HepG2 (cell line): ENCODE measurements around the gene OR4K1. TPM values are rescaled to one million over a fixed set of nuclear protein-coding genes. Genes with fewer than 3 reads are reported as not detected.

Experiments used
- ATAC-seq: fragments of 200-7000 bp; cut with Tn5 transposase; 3 replicates; pipeline ENCODE4 v1.9.1; 2020; ENCODE audit warnings: mild to moderate bottlenecking, moderate library complexity
- BruUV-seq: library from RNA; stranded (reverse); fragments of 400-500 nt; replicated peaks from 2 replicates; lab custom pipeline; 2021; lab: Mats Ljungman, UMichigan
- CTCF ChIA-PET: fragments of 300-600 bp; formaldehyde crosslinking; extraction: SDS; loops from one replicate; lab custom pipeline; 2021; ENCODE audit warnings: low total read pairs, inconsistent platforms, low intra/inter-chr PET ratio; lab: Yijun Ruan, JAX
- POLR2A ChIA-PET: fragments of 350-600 bp; sonication (Branson Sonifier 250); formaldehyde crosslinking; loops from one replicate; lab custom pipeline; 2020; ENCODE audit warnings: antibody characterized with exemption, inconsistent platforms; lab: Yijun Ruan, JAX
- DNase-seq: peaks from one replicate; pipeline ENCODE4 v3.0.0-alpha.2; 2015; ENCODE audit warnings: low spot score
- FAIRE-seq: peaks from 3 replicates; lab custom pipeline; 2011; peaks lifted over from hg19 to GRCh38; lab: Jason Lieb, UNC
- H2AFZ ChIP-seq: one replicate; pipeline ENCODE4 v1.6.1; 2011; ENCODE audit warnings: low read length, inconsistent platforms
- H3K27ac ChIP-seq: fragments of 300-600 bp; 3 replicates; pipeline ENCODE4 v1.8.0; 2011; ENCODE audit warnings: mixed run types, mild to moderate bottlenecking, mixed read lengths, low read length, inconsistent platforms; ENCODE audit not compliant: insufficient read depth; ENCODE audit errors: extremely low read length
- H3K27me3 ChIP-seq, 2 experiments: fragments of 200-600 bp in 1 of 2; 2 replicates in 1 of 2; 3 replicates in 1 of 2; pipeline versions ENCODE4 v1.6.0 to v1.8.0; 2011; ENCODE audit warnings: low read length in 2 of 2, mild to moderate bottlenecking in 2 of 2, moderate library complexity in 2 of 2, inconsistent platforms in 1 of 2; ENCODE audit not compliant: insufficient read depth in 2 of 2, control insufficient read depth in 1 of 2
- H3K36me3 ChIP-seq, 2 experiments: fragments of 200-600 bp in 1 of 2; replicated peaks in 1 of 2; 2 replicates in 1 of 2; 3 replicates in 1 of 2; pipeline versions ENCODE4 v1.5.1 to v1.8.0; 2011; ENCODE audit warnings: low read length in 2 of 2, inconsistent platforms in 1 of 2; ENCODE audit not compliant: insufficient read depth in 2 of 2, control insufficient read depth in 1 of 2
- H3K4me1 ChIP-seq: 2 replicates; pipeline ENCODE4 v1.5.1; 2012; ENCODE audit warnings: low read length, inconsistent platforms; ENCODE audit not compliant: insufficient read depth
- H3K4me2 ChIP-seq: 2 replicates; pipeline ENCODE4 v1.6.0; 2011; ENCODE audit warnings: low read depth, low read length, inconsistent platforms
- H3K4me3 ChIP-seq, 3 experiments: fragments of 200-600 bp in 1 of 3; sonication (generic), shearing (Covaris generic) in 1 of 3; replicated peaks in 1 of 3; 2 replicates each; pipeline ENCODE4 v1.5.1; 2011 to 2016; ENCODE audit warnings: low read length in 3 of 3, inconsistent platforms in 2 of 3, low read depth in 2 of 3, mild to moderate bottlenecking in 2 of 3, control low read depth in 1 of 3, mixed read lengths in 1 of 3; ENCODE audit not compliant: insufficient read depth in 1 of 3
- H3K79me2 ChIP-seq: one replicate; pipeline ENCODE4 v1.6.1; 2011; ENCODE audit warnings: low read length, inconsistent platforms; ENCODE audit not compliant: insufficient read depth
- H3K9ac ChIP-seq: 2 replicates; pipeline ENCODE4 v1.6.0; 2011; ENCODE audit warnings: mild to moderate bottlenecking, low read depth, low read length, inconsistent platforms; ENCODE audit not compliant: insufficient read depth
- H3K9me3 ChIP-seq: 2 replicates; pipeline ENCODE4 v1.5.1; 2012; ENCODE audit warnings: mild to moderate bottlenecking, low read length
- H4K20me1 ChIP-seq: 2 replicates; pipeline ENCODE4 v1.6.0; 2011; ENCODE audit warnings: inconsistent platforms, mild to moderate bottlenecking, low read length, moderate library complexity; ENCODE audit not compliant: insufficient read depth
- LCORL ChIP-seq, 2 experiments: fragments of 450-650 bp in 1 of 2; sonication (generic) in 1 of 2; formaldehyde crosslinking in 1 of 2; IDR thresholded peaks; 2 replicates each; pipeline versions ENCODE4 v1.5.0 to v1.6.1; 2017 to 2020; ENCODE audit warnings: antibody characterized with exemption in 1 of 2, missing genetic modification reagents in 1 of 2
- MED13 ChIP-seq: sonication (generic); formaldehyde crosslinking; IDR thresholded peaks from 2 replicates; pipeline ENCODE4 v1.5.0; 2020; ENCODE audit warnings: missing genetic modification reagents
- MIXL1 ChIP-seq: IDR thresholded peaks from 2 replicates; pipeline ENCODE4 v1.6.1; 2016
- NCOA1 ChIP-seq: sonication (generic); formaldehyde crosslinking; IDR thresholded peaks from 2 replicates; pipeline ENCODE4 v1.9.0; 2021; ENCODE audit warnings: missing genetic modification reagents
- POLR2AphosphoS2 ChIP-seq: IDR thresholded peaks from 2 replicates; pipeline ENCODE4 v1.6.1; 2011; ENCODE audit warnings: low read depth, low read length, improper control_type of control experiment
- RAD51 ChIP-seq: fragments of 450-650 bp; IDR thresholded peaks from 2 replicates; pipeline ENCODE4 v1.6.1; 2016; ENCODE audit warnings: borderline replicate concordance
- SIX1 ChIP-seq: sonication (generic); formaldehyde crosslinking; IDR thresholded peaks from 2 replicates; pipeline ENCODE4 v1.4.0; 2020; ENCODE audit warnings: missing genetic modification reagents, borderline replicate concordance
- SNRNP70 ChIP-seq: fragments of 200-400 bp; formaldehyde crosslinking; IDR thresholded peaks from 2 replicates; pipeline ENCODE4 v1.6.1; 2017; ENCODE audit warnings: mild to moderate bottlenecking, low read depth, low read length, moderate library complexity
- ZNF234 ChIP-seq: sonication (generic); formaldehyde crosslinking; conservative IDR thresholded peaks from 2 replicates; pipeline ENCODE4 v1.5.1; 2020; ENCODE audit warnings: mild to moderate bottlenecking, missing genetic modification reagents
- ZNF33B ChIP-seq: sonication (generic); formaldehyde crosslinking; IDR thresholded peaks from 2 replicates; pipeline ENCODE4 v1.5.1; 2020; ENCODE audit warnings: mild to moderate bottlenecking, missing genetic modification reagents
- WGBS: methylation state at CpG from one replicate; pipeline ENCODE4 v1.1.6; 2017; ENCODE audit warnings: low lambda C conversion rate; 5-methylcytosine and 5-hydroxymethylcytosine counted together
- in situ Hi-C: cut with HindIII; loops from 2 replicates; pipeline ENCODE4 v1.10.0; 2017; ENCODE audit warnings: low pct_unique_long_range_greater_than_20kb; ENCODE audit not compliant: extremely low pct_ligation_motif_present
- intact Hi-C: fragments of 100-400 bp; cut with micrococcal nuclease; formaldehyde crosslinking; loops from one replicate; pipeline ENCODE4 v1.10.0; 2022; ENCODE audit not compliant: unreplicated experiment
- polyA plus RNA-seq, 8 experiments: library from polyadenylated mRNA; depleted of rRNA in 3 of 8; stranded (reverse) in 7 of 8; unstranded in 1 of 8; fragments of >200 nt; fragmentation: Illumina TruSeq in 4 of 8; extraction: Trizol in 4 of 8; gene quantifications; 2 replicates each; pipeline versions ENCODE4 v1.2.1 to v1.2.3, GENCODE V29; 2011 to 2016; ENCODE audit warnings: low read depth in 4 of 8, missing spikeins in 1 of 8, mixed read lengths in 1 of 8; ENCODE audit not compliant: insufficient read depth in 1 of 8
- total RNA-seq, 5 experiments: library from RNA; depleted of rRNA; stranded (reverse); fragments of >200 nt; fragmentation: Illumina TruSeq; extraction: Trizol; gene quantifications; 2 replicates each; pipeline ENCODE4 v1.2.3, GENCODE V29; 2016; ENCODE audit warnings: low read depth in 1 of 5
- TF ChIP-seq, protein P1 (sequence below): sonication (generic); formaldehyde crosslinking; IDR thresholded peaks from 2 replicates; pipeline ENCODE4 v1.8.1; 2023; ENCODE audit warnings: missing genetic modification reagents, inconsistent platforms, borderline replicate concordance

The OR4K1 gene
- total and polyA plus RNA-seq, 2 of the 13 experiments (the other 11 are each of a cell fraction or from before 2014, with no cell fraction given), result not detected

DNA sequence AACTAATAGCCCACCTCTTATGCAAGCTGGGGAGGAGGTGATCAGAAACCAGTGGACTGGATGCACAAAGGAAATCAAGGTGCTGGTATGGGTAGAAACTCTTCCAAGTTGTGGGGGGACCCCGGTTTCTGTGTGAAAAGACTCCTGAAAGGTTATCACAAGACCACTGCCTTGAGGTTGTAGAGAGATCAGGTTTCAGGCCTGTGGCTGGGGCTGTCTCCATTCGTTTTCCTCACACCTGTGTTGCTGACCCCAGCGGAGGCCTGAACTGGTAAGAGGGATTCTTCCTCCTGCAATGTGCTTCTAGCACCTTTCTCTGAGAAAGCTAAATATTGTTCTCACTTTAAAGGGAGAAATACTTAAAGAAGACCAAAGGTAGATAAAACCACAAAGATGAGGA lies 19.6 kb upstream of the OR4K1 start:
- Histone ChIP-seq H2AFZ (no peak overlapping the region), H3K4me1 (no peaks in the 10 kb centered on the region), H3K36me3 (no peaks in the 10 kb centered on the region), H4K20me1 (no peaks in the 10 kb centered on the region), H3K27ac (no peak overlapping the region), H3K4me3 (no peak overlapping the region), H3K79me2 (no peaks in the 10 kb centered on the region), H3K9me3 (no peaks in the 10 kb centered on the region), H3K9ac (no peak overlapping the region), H3K27me3 (no peaks in the 10 kb centered on the region), H3K4me2 (no peak overlapping the region)
- no TSS peak for BruUV-seq
- FAIRE-seq (no peak), ATAC-seq (no peak), DNase-seq (no peak)
- POLR2A ChIA-PET, result no interaction called here
- WGBS, result 7% methylated on average over 3 of the region's 3 CpGs
- CTCF ChIA-PET, result no interaction called here
- in situ Hi-C loops, result no loop called here
- intact Hi-C loops, result no loop called here
- no peak for TF ChIP-seq NCOA1 (CRISPR knock-in tag)
- TF ChIP-seq POLR2AphosphoS2, result no peak
- TF ChIP-seq, protein P1, sequence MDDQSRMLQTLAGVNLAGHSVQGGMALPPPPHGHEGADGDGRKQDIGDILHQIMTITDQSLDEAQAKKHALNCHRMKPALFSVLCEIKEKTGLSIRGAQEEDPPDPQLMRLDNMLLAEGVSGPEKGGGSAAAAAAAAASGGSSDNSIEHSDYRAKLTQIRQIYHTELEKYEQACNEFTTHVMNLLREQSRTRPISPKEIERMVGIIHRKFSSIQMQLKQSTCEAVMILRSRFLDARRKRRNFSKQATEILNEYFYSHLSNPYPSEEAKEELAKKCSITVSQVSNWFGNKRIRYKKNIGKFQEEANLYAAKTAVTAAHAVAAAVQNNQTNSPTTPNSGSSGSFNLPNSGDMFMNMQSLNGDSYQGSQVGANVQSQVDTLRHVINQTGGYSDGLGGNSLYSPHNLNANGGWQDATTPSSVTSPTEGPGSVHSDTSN, result no peak
- no peak for TF ChIP-seq SIX1
- TF ChIP-seq MED13 (CRISPR knock-in tag), result no peak
- TF ChIP-seq ZNF234 (CRISPR knock-in tag), result no peak
- no peak for TF ChIP-seq ZNF33B
- TF ChIP-seq LCORL (IDR thresholded peaks at IDR 0.05), result no peak
- no peak for TF ChIP-seq LCORL (CRISPR knock-in tag; IDR thresholded peaks at IDR 0.05)
- TF ChIP-seq MIXL1, result no peak
- TF ChIP-seq SNRNP70, result no peak
- TF ChIP-seq RAD51, result no peak
